Neural cell (in vitro differentiated cells): ENCODE measurements around the gene CEP295NL. TPM values are rescaled to one million over a fixed set of nuclear protein-coding genes. Genes with fewer than 3 reads are reported as not detected.

Experiments used
- H2AFZ ChIP-seq: fragments of 200-600, 300-800 bp; sonication (generic), shearing (Covaris generic); 2 replicates; pipeline ENCODE4 v1.6.0; 2014; ENCODE audit warnings: low read depth, mild to moderate bottlenecking, antibody characterized with exemption, low read length, moderate library complexity
- H3F3A ChIP-seq: fragments of 200-600 bp; shearing (Covaris generic); 2 replicates; pipeline ENCODE4 v1.6.1; 2016; ENCODE audit warnings: mild to moderate bottlenecking, moderate library complexity, mixed read lengths, antibody characterized with exemption, low read length; ENCODE audit not compliant: insufficient read depth, poor library complexity, severe bottlenecking
- H3K27ac ChIP-seq: fragments of 200-600, 300-800 bp; sonication (generic), shearing (Covaris generic); 2 replicates; pipeline ENCODE4 v1.5.1; 2014; ENCODE audit warnings: mild to moderate bottlenecking, low read length, moderate library complexity
- H3K27me3 ChIP-seq: fragments of 300-800, 200-600 bp; sonication (generic), shearing (Covaris generic); 2 replicates; pipeline ENCODE4 v1.6.0; 2014; ENCODE audit warnings: mild to moderate bottlenecking, low read depth, low read length, moderate library complexity; ENCODE audit not compliant: insufficient read depth
- H3K36me3 ChIP-seq: fragments of 300-800, 200-600 bp; sonication (generic), shearing (Covaris generic); 2 replicates; pipeline ENCODE4 v1.5.1; 2014; ENCODE audit warnings: mild to moderate bottlenecking, antibody characterized with exemption, low read length, moderate library complexity; ENCODE audit not compliant: insufficient read depth
- H3K4me2 ChIP-seq: fragments of 300-800, 200-600 bp; sonication (generic), shearing (Covaris generic); 2 replicates; pipeline ENCODE4 v1.6.0; 2014; ENCODE audit warnings: mild to moderate bottlenecking, low read length
- H3K4me3 ChIP-seq: fragments of 300-800, 200-600 bp; sonication (generic), shearing (Covaris generic); 2 replicates; pipeline ENCODE4 v1.5.1; 2014; ENCODE audit warnings: mild to moderate bottlenecking, low read length, moderate library complexity
- H3K79me2 ChIP-seq: fragments of 200-600 bp; shearing (Covaris generic); replicated peaks from 2 replicates; pipeline ENCODE4 v1.6.0; 2014; ENCODE audit warnings: mild to moderate bottlenecking, low read length, moderate library complexity; ENCODE audit not compliant: insufficient read depth
- H3K9ac ChIP-seq: fragments of 300-800, 200-600 bp; sonication (generic), shearing (Covaris generic); 2 replicates; pipeline ENCODE4 v1.6.1; 2016; ENCODE audit warnings: mild to moderate bottlenecking, low read length, mixed read lengths
- H3K9me2 ChIP-seq: fragments of 200-600 bp; shearing (Covaris generic); 2 replicates; pipeline ENCODE4 v1.6.1; 2016; ENCODE audit warnings: mild to moderate bottlenecking, low read length, mixed read lengths; ENCODE audit not compliant: insufficient read depth
- H3K9me3 ChIP-seq: fragments of 200-600, 300-800 bp; sonication (generic), shearing (Covaris generic); 2 replicates; pipeline ENCODE4 v1.6.1; 2016; ENCODE audit warnings: mild to moderate bottlenecking, mixed run types, low read length, moderate library complexity, mixed read lengths
- H4K20me1 ChIP-seq: fragments of 200-600 bp; shearing (Covaris generic); 2 replicates; pipeline ENCODE4 v1.6.1; 2016; ENCODE audit warnings: mild to moderate bottlenecking, mixed run types; ENCODE audit not compliant: insufficient read depth
- CTCF ChIP-seq: fragments of 450-650 bp; IDR thresholded peaks from 2 replicates; pipeline ENCODE4 v1.5.1; 2014; ENCODE audit warnings: antibody characterized with exemption, mild to moderate bottlenecking, moderate library complexity; ENCODE audit not compliant: poor library complexity, severe bottlenecking
- EP300 ChIP-seq: fragments of 450-650 bp; conservative IDR thresholded peaks from 2 replicates; pipeline ENCODE4 v1.6.1; 2014; ENCODE audit warnings: antibody characterized with exemption, mild to moderate bottlenecking, moderate library complexity; ENCODE audit not compliant: poor library complexity, severe bottlenecking
- EZH2 ChIP-seq: fragments of 200-600, 300-800 bp; shearing (Covaris generic), sonication (generic); IDR thresholded peaks from 2 replicates; pipeline ENCODE4 v1.6.1; 2014; ENCODE audit warnings: antibody characterized with exemption, low read length, borderline replicate concordance, mild to moderate bottlenecking; ENCODE audit not compliant: insufficient read depth, poor library complexity, severe bottlenecking
- MXI1 ChIP-seq: fragments of 450-650 bp; conservative IDR thresholded peaks from 2 replicates; pipeline ENCODE4 v1.6.1; 2014; ENCODE audit warnings: antibody characterized with exemption, mild to moderate bottlenecking; ENCODE audit not compliant: poor library complexity, severe bottlenecking
- POLR2AphosphoS5 ChIP-seq: IDR thresholded peaks from 2 replicates; pipeline ENCODE4 v1.6.1; 2012
- RAD21 ChIP-seq: fragments of 450-650 bp; conservative IDR thresholded peaks from 2 replicates; pipeline ENCODE4 v1.6.1; 2014; ENCODE audit warnings: antibody characterized with exemption, mild to moderate bottlenecking, moderate library complexity
- REST ChIP-seq: IDR thresholded peaks from 2 replicates; pipeline ENCODE4 v1.6.1; 2012; ENCODE audit warnings: borderline replicate concordance
- SMC3 ChIP-seq: fragments of 450-650 bp; conservative IDR thresholded peaks from 2 replicates; pipeline ENCODE4 v1.6.1; 2014; ENCODE audit warnings: antibody characterized with exemption, mild to moderate bottlenecking, moderate library complexity; ENCODE audit not compliant: poor library complexity
- TAF1 ChIP-seq: IDR thresholded peaks from 2 replicates; pipeline ENCODE4 v1.6.1; 2012; ENCODE audit warnings: low read depth
- polyA plus RNA-seq: library from polyadenylated mRNA; depleted of rRNA; stranded (reverse); fragments of >200 nt; gene quantifications from 2 replicates; pipeline ENCODE4 v1.2.3, GENCODE V29; 2014

Gene CEP295NL
- polyA plus RNA-seq, 1 donor from 2014 or later, result not detected

GRCh38 chr17:78853926-78854394, 49.0 kb downstream of the CEP295NL start:
- H3K9me3 ChIP-seq, result no peaks in the 10 kb centered on the region
- H3F3A ChIP-seq, result no peaks in the 10 kb centered on the region
- no peak for TF ChIP-seq TAF1
- no peaks in the 10 kb centered on the region for H4K20me1 ChIP-seq
- H3K4me2 ChIP-seq, result no peak overlapping the region
- no peaks in the 10 kb centered on the region for H3K9me2 ChIP-seq
- H3K36me3 ChIP-seq, result no peaks in the 10 kb centered on the region
- no peaks in the 10 kb centered on the region for H3K79me2 ChIP-seq
- no peak overlapping the region for H3K9ac ChIP-seq
- no peak overlapping the region for H3K4me3 ChIP-seq
- H2AFZ ChIP-seq, result no peak overlapping the region
- no peaks in the 10 kb centered on the region for H3K27me3 ChIP-seq
- H3K27ac ChIP-seq, result no peak overlapping the region

GRCh38 chr17:78852709-78853121, 50.3 kb downstream of the CEP295NL start:
- no peaks in the 10 kb centered on the region for H3F3A ChIP-seq
- no peaks in the 10 kb centered on the region for H3K36me3 ChIP-seq
- H2AFZ ChIP-seq, result no peak overlapping the region
- no peak overlapping the region for H3K4me2 ChIP-seq
- H3K79me2 ChIP-seq, result no peaks in the 10 kb centered on the region
- H3K9me2 ChIP-seq, result no peaks in the 10 kb centered on the region
- no peak overlapping the region for H3K27ac ChIP-seq
- no peak overlapping the region for H3K4me3 ChIP-seq
- no peaks in the 10 kb centered on the region for H4K20me1 ChIP-seq
- H3K9me3 ChIP-seq, result no peaks in the 10 kb centered on the region
- H3K27me3 ChIP-seq, result no peaks in the 10 kb centered on the region
- H3K9ac ChIP-seq, result no peak overlapping the region
- TF ChIP-seq SMC3 (no peak), MXI1 (no peak), EZH2 (no peak), EP300 (no peak), TAF1 (no peak), CTCF (no peak), RAD21 (no peak), REST (no peak), POLR2AphosphoS5 (no peak)

DNA sequence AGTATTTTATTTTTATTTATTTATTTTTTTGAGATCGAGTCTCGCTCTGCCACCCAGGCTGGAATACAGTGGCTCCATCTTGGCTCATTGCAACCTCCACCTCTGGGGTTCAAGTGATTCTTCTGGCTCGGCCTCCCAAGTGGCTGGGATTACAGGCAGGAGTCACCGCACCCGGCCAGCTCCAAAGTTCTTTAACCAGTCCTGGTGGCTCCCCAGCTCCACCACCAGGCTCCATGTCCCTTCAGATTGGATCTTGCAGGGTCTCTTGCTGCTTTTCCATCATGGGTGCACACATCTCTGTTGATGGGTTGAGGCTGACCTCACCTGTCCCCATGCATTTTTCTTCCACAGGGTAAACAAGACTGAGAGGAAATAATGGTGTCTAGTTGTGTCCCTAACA, 54.0 kb downstream of the CEP295NL start:
- no peak overlapping the region for H2AFZ ChIP-seq
- TF ChIP-seq RAD21 (no peak), POLR2AphosphoS5 (no peak), REST (no peak), TAF1 (no peak), CTCF (no peak), SMC3 (no peak), MXI1 (no peak), EZH2 (no peak)
- no peaks in the 10 kb centered on the region for H3K36me3 ChIP-seq
- H3K79me2 ChIP-seq, result no peaks in the 10 kb centered on the region
- H3K9me2 ChIP-seq, result no peaks in the 10 kb centered on the region
- H3K27me3 ChIP-seq, result no peaks in the 10 kb centered on the region
- no peak overlapping the region for H3K4me3 ChIP-seq
- no peak overlapping the region for H3K9ac ChIP-seq
- no peaks in the 10 kb centered on the region for H3F3A ChIP-seq
- no peaks in the 10 kb centered on the region for H3K9me3 ChIP-seq
- no peak overlapping the region for H3K4me2 ChIP-seq
- no peak overlapping the region for H3K27ac ChIP-seq
- H4K20me1 ChIP-seq, result no peaks in the 10 kb centered on the region
